ENCODE results near the gene KCNQ2.

DNA sequence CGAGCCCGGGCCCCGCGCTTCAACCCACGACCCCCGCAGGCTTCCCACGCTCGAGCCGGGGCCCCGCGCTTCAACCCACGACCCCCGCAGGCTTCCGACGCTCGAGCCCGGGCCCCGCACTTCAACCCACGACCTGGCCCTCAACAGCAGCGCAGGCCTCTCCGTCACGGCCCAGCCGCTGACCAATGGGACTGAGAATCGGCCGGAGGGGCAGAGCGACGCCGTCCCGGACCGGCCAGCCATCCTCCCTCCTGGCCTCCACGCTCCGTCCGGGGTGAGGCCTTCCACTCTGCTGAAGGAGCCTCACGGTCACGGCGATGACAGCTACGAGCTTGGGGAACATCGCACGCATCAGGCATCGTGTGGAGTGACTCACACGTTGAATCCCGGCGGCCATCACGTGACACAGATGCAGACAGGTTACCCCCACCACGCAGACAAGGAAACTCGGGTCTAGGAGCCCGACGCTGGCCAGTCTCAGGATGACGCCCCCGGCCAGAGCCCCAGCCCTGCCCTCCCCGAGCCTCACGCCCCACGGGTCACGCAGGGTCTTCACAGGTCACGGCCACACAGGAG is 6.1 kb downstream of the KCNQ2 start:
- TF ChIP-seq POLR2AphosphoS5 (IDR thresholded peaks at IDR 0.05): no peak
- TF ChIP-seq, protein P1, sequence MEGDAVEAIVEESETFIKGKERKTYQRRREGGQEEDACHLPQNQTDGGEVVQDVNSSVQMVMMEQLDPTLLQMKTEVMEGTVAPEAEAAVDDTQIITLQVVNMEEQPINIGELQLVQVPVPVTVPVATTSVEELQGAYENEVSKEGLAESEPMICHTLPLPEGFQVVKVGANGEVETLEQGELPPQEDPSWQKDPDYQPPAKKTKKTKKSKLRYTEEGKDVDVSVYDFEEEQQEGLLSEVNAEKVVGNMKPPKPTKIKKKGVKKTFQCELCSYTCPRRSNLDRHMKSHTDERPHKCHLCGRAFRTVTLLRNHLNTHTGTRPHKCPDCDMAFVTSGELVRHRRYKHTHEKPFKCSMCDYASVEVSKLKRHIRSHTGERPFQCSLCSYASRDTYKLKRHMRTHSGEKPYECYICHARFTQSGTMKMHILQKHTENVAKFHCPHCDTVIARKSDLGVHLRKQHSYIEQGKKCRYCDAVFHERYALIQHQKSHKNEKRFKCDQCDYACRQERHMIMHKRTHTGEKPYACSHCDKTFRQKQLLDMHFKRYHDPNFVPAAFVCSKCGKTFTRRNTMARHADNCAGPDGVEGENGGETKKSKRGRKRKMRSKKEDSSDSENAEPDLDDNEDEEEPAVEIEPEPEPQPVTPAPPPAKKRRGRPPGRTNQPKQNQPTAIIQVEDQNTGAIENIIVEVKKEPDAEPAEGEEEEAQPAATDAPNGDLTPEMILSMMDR (IDR thresholded peaks at IDR 0.05): no peak

Measured in prostate gland (tissue), 2 donors.